HUES48 (cell line): ENCODE data around the gene FAM237A.
A peak's percentile ranks its signal among the peaks of the same experiment; 100 is the strongest.

Experiments used
- H3K27ac ChIP-seq: one replicate; pipeline ENCODE4 v1.7.0; 2013; ENCODE audit warnings: low read depth, low read length, inconsistent platforms
- H3K27me3 ChIP-seq: 2 replicates; pipeline ENCODE4 v1.6.1; 2013; ENCODE audit warnings: mild to moderate bottlenecking, low read length; ENCODE audit not compliant: control insufficient read depth, insufficient read depth
- H3K36me3 ChIP-seq: 2 replicates; pipeline ENCODE4 v1.6.1; 2013; ENCODE audit warnings: low read length; ENCODE audit not compliant: control insufficient read depth, insufficient read depth
- H3K4me1 ChIP-seq: 2 replicates; pipeline ENCODE4 v1.6.1; 2013; ENCODE audit warnings: mild to moderate bottlenecking, low read length; ENCODE audit not compliant: control insufficient read depth, insufficient read depth
- H3K4me3 ChIP-seq: 2 replicates; pipeline ENCODE4 v1.5.1; 2013; ENCODE audit warnings: mild to moderate bottlenecking, low read depth, low read length
- H3K9ac ChIP-seq: 2 replicates; pipeline ENCODE4 v1.6.1; 2013; ENCODE audit warnings: mild to moderate bottlenecking, low read depth, low read length, moderate library complexity
- H3K9me3 ChIP-seq: 2 replicates; pipeline ENCODE4 v1.6.1; 2013; ENCODE audit warnings: low read length; ENCODE audit not compliant: control insufficient read depth, insufficient read depth

Gene FAM237A

GRCh38 chr2:206642075-206643025 is at the start of gene FAM237A:
FAM237A (plus strand) TSS chr2:206642487; CDS start chr2:206644237, 1,750 bp downstream.
- Histone ChIP-seq H3K9me3 (no peaks in the 10 kb centered on the region), H3K4me1 (peaks cover 5% of the 10 kb centered on the region; the same call in 1 of the 2 replicates), H3K27me3 (peaks cover 67% of the 10 kb centered on the region), H3K36me3 (no peaks in the 10 kb centered on the region), H3K9ac (no peak within 1 kb of the TSS), H3K4me3 (peak within 1 kb of the TSS; percentile 73), H3K27ac (no peak within 1 kb of the TSS)

- H3K9me3 ChIP-seq: no peaks in the 10 kb centered on the region
- H3K27me3 ChIP-seq: no peaks in the 10 kb centered on the region
- peaks cover 6% of the 10 kb centered on the region; the same call in 1 of the 2 replicates for H3K4me1 ChIP-seq
- H3K36me3 ChIP-seq: peaks cover 5% of the 10 kb centered on the region; the same call in 1 of the 2 replicates
- no peak overlapping the region for H3K27ac ChIP-seq
- no peak overlapping the region for H3K9ac ChIP-seq
- H3K4me3 ChIP-seq: no peak overlapping the region
Measured at GRCh38 chr2:206597717-206598218, 44.5 kb upstream of the FAM237A start.

GRCh38 chr2:206603243-206603642 is 39.0 kb upstream of the FAM237A start:
- Histone ChIP-seq H3K9ac (no peak overlapping the region), H3K27me3 (no peaks in the 10 kb centered on the region), H3K9me3 (no peaks in the 10 kb centered on the region), H3K27ac (no peak overlapping the region), H3K4me1 (peaks cover 6% of the 10 kb centered on the region; the same call in 1 of the 2 replicates), H3K4me3 (no peak overlapping the region), H3K36me3 (no peaks in the 10 kb centered on the region; the same call in 1 of the 2 replicates)

- Histone ChIP-seq H3K36me3 (no peaks in the 10 kb centered on the region), H3K9me3 (no peaks in the 10 kb centered on the region), H3K9ac (no peak overlapping the region), H3K4me1 (peaks cover 6% of the 10 kb centered on the region; the same call in 1 of the 2 replicates), H3K27me3 (no peaks in the 10 kb centered on the region), H3K27ac (no peak overlapping the region), H3K4me3 (no peak overlapping the region)
Measured at GRCh38 chr2:206610451-206610850, 31.8 kb upstream of the FAM237A start.

- Histone ChIP-seq H3K36me3 (no peaks in the 10 kb centered on the region), H3K4me1 (peaks cover 6% of the 10 kb centered on the region; the same call in 1 of the 2 replicates), H3K4me3 (no peak overlapping the region), H3K27ac (no peak overlapping the region), H3K9ac (no peak overlapping the region), H3K27me3 (no peaks in the 10 kb centered on the region), H3K9me3 (no peaks in the 10 kb centered on the region)
Measured at GRCh38 chr2:206611191-206611590, 31.1 kb upstream of the FAM237A start.

- Histone ChIP-seq H3K4me1 (peaks cover 6% of the 10 kb centered on the region; the same call in 1 of the 2 replicates), H3K9me3 (no peaks in the 10 kb centered on the region), H3K36me3 (no peaks in the 10 kb centered on the region), H3K27me3 (no peaks in the 10 kb centered on the region), H3K27ac (no peak overlapping the region), H3K9ac (no peak overlapping the region), H3K4me3 (no peak overlapping the region)
Measured at GRCh38 chr2:206611736-206612135, 30.6 kb upstream of the FAM237A start.

GRCh38 chr2:206614811-206615210 is 27.5 kb upstream of the FAM237A start:
- Histone ChIP-seq H3K9me3 (no peaks in the 10 kb centered on the region), H3K4me1 (peaks cover 6% of the 10 kb centered on the region; the same call in 1 of the 2 replicates), H3K27me3 (no peaks in the 10 kb centered on the region), H3K4me3 (no peak overlapping the region), H3K9ac (no peak overlapping the region), H3K36me3 (no peaks in the 10 kb centered on the region), H3K27ac (no peak overlapping the region)

- no peak overlapping the region for H3K9ac ChIP-seq
- no peaks in the 10 kb centered on the region for H3K36me3 ChIP-seq
- no peak overlapping the region for H3K4me3 ChIP-seq
- no peaks in the 10 kb centered on the region for H3K9me3 ChIP-seq
- peaks cover 6% of the 10 kb centered on the region; the same call in 1 of the 2 replicates for H3K4me1 ChIP-seq
- H3K27ac ChIP-seq: no peak overlapping the region
- no peaks in the 10 kb centered on the region for H3K27me3 ChIP-seq
Measured at GRCh38 chr2:206615417-206616089, 26.7 kb upstream of the FAM237A start.

- no peaks in the 10 kb centered on the region for H3K36me3 ChIP-seq
- peaks cover 6% of the 10 kb centered on the region; the same call in 1 of the 2 replicates for H3K4me1 ChIP-seq
- H3K9ac ChIP-seq: no peak overlapping the region
- H3K27me3 ChIP-seq: no peaks in the 10 kb centered on the region
- no peak overlapping the region for H3K4me3 ChIP-seq
- no peaks in the 10 kb centered on the region for H3K9me3 ChIP-seq
- no peak overlapping the region for H3K27ac ChIP-seq
Measured at GRCh38 chr2:206616151-206616550, 26.1 kb upstream of the FAM237A start.

- Histone ChIP-seq H3K27me3 (no peaks in the 10 kb centered on the region), H3K9me3 (no peaks in the 10 kb centered on the region), H3K27ac (no peak overlapping the region), H3K9ac (no peak overlapping the region), H3K36me3 (no peaks in the 10 kb centered on the region), H3K4me3 (no peak overlapping the region), H3K4me1 (no peaks in the 10 kb centered on the region)
Measured at GRCh38 chr2:206619011-206619410, 23.3 kb upstream of the FAM237A start.
